ENCODE data around the gene TIAM1.

GRCh38 chr21:31107176-31107785 lies 236.8 kb downstream of the TIAM1 start:
- TF ChIP-seq CTCF (conservative IDR thresholded peaks at IDR 0.05) (no peak), EZH2 (IDR thresholded peaks at IDR 0.05; ENCODE audit: low read depth) (no peak)

Measured in PC-9 (cell line).